ENCODE data around the gene TNIK.

TNIK gene

GRCh38 chr3:171086914-171087313, 373.3 kb downstream of the TNIK start:
- no peak for TF ChIP-seq CTCF (conservative IDR thresholded peaks at IDR 0.05; ENCODE audit: control insufficient read depth, insufficient read depth, low read depth, low read length)
- DNase-seq (ENCODE audit: low read depth), result no peak
- H3K4me3 ChIP-seq (ENCODE audit: control insufficient read depth, low read depth, low read length), result no peak overlapping the region

GRCh38 chr3:171077261-171077660, 382.9 kb downstream of the TNIK start:
- DNase-seq (ENCODE audit: low read depth), result no peak
- no peak overlapping the region for H3K4me3 ChIP-seq (ENCODE audit: control insufficient read depth, low read depth, low read length)
- TF ChIP-seq CTCF (conservative IDR thresholded peaks at IDR 0.05; ENCODE audit: control insufficient read depth, insufficient read depth, low read depth, low read length), result no peak

- no peak overlapping the region for H3K4me3 ChIP-seq (ENCODE audit: control insufficient read depth, low read depth, low read length)
- no peak for DNase-seq (ENCODE audit: low read depth)
- no peak for TF ChIP-seq CTCF (conservative IDR thresholded peaks at IDR 0.05; ENCODE audit: control insufficient read depth, insufficient read depth, low read depth, low read length)
Measured at GRCh38 chr3:171072432-171072831, 387.8 kb downstream of the TNIK start.

GRCh38 chr3:171068658-171069057, 391.5 kb downstream of the TNIK start:
- DNase-seq (ENCODE audit: low read depth), result no peak
- no peak for TF ChIP-seq CTCF (conservative IDR thresholded peaks at IDR 0.05; ENCODE audit: control insufficient read depth, insufficient read depth, low read depth, low read length)
- H3K4me3 ChIP-seq (ENCODE audit: control insufficient read depth, low read depth, low read length), result no peak overlapping the region

- no peak for TF ChIP-seq CTCF (conservative IDR thresholded peaks at IDR 0.05; ENCODE audit: control insufficient read depth, insufficient read depth, low read depth, low read length)
- no peak for DNase-seq (ENCODE audit: low read depth)
- no peak overlapping the region for H3K4me3 ChIP-seq (ENCODE audit: control insufficient read depth, low read depth, low read length)
Measured at GRCh38 chr3:171066206-171066605, 394.0 kb downstream of the TNIK start.

GRCh38 chr3:171065732-171066131, 394.5 kb downstream of the TNIK start:
- no peak for TF ChIP-seq CTCF (conservative IDR thresholded peaks at IDR 0.05; ENCODE audit: control insufficient read depth, insufficient read depth, low read depth, low read length)
- no peak for DNase-seq (ENCODE audit: low read depth)
- H3K4me3 ChIP-seq (ENCODE audit: control insufficient read depth, low read depth, low read length), result no peak overlapping the region

GRCh38 chr3:171064461-171064860, 395.7 kb downstream of the TNIK start:
- no peak overlapping the region for H3K4me3 ChIP-seq (ENCODE audit: control insufficient read depth, low read depth, low read length)
- no peak for TF ChIP-seq CTCF (conservative IDR thresholded peaks at IDR 0.05; ENCODE audit: control insufficient read depth, insufficient read depth, low read depth, low read length)
- no peak for DNase-seq (ENCODE audit: low read depth)

All from fibroblast of mammary gland (primary cell).